GM21360 (cell line): ENCODE data around the gene ASXL1.
"Not testable (repeated sequence)": the region's sequence is repeated elsewhere in the genome, so short reads cannot be mapped to it uniquely, and the experiment has no call there.

Experiments
- ATAC-seq: cut with Tn5 transposase; IDR thresholded peaks from one replicate; pipeline ENCODE4 v1.9.1; 2021; ENCODE audit warnings: mild to moderate bottlenecking, moderate library complexity; ENCODE audit not compliant: unreplicated experiment

The ASXL1 gene

GRCh38 chr20:32359633-32360332 is 1.7 kb downstream of the ASXL1 start:
- no peak for ATAC-seq

GRCh38 chr20:32360333-32360634 is 2.2 kb downstream of the ASXL1 start:
- ATAC-seq, result no peak

GRCh38 chr20:32362901-32363364 is 4.8 kb downstream of the ASXL1 start:
- no peak for ATAC-seq

DNA sequence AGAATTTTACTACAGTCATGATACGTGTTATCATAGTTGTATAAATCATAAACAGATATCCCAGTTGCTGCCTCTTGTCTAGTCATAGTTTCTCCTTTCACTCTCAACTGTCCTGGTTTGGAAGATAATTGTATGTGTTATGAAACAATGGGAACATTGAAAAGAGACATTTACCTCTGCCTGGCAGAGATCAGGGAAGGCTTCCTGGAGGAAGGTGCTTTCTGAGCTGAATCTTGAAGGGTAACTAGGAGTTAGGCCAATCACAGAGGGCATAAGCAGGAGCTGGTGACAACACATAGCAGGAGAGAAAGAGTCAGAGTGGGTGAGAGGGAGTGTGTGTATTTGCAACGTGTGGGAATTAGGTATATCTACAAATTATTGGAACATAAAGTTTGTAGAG is 5.4 kb downstream of the ASXL1 start:
- ATAC-seq, result no peak

- no peak for ATAC-seq
Observed at GRCh38 chr20:32364554-32365208, 6.5 kb downstream of the ASXL1 start.

DNA sequence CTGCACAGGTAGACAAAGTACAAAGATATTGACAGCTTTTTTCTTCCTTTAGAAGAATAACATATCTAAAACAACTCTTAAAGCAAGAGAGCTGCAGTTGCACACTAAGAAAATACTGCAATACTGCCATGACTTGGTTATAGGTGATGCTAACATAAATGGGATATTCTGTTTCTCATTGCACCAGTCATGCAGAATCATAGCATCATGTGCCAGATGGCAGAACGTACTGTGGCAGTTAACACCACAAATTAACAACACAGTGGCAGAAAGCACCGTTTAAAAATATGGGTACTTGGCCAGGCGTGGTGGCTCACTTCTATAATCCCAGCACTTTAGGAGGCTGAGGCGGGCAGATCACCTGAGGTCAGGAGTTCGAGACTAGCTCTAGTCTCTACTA is 7.4 kb downstream of the ASXL1 start:
- ATAC-seq, result no peak

GRCh38 chr20:32366380-32366779 is 8.2 kb downstream of the ASXL1 start:
- peak; percentile 40 for ATAC-seq

DNA sequence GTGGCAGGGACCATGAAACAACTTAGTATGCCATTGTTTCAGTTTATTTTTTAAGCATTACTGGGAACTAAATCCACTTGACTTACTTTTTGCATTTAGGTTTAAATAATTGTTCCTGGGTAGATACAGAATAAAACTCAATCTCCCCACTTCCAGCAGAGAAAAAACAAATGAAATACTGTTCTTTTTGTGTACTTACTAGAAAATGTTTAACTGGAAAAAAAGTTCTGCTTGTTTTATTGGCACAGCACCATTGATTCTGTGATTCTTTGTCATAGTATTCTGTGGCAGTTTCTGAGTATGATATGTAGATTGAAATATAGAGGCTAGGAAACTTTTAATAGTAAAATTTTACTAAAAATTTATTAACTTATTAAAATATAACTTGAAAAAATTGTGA is 10.2 kb downstream of the ASXL1 start:
- no peak for ATAC-seq

- no peak for ATAC-seq
Observed at GRCh38 chr20:32368925-32369324, 10.8 kb downstream of the ASXL1 start.

GRCh38 chr20:32370897-32371296 is 12.8 kb downstream of the ASXL1 start:
- ATAC-seq, result no peak

- ATAC-seq, result no peak
Observed at GRCh38 chr20:32378461-32378860, 20.3 kb downstream of the ASXL1 start.

- not testable (repeated sequence) for ATAC-seq
Observed at GRCh38 chr20:32380037-32380436, 21.9 kb downstream of the ASXL1 start.

- ATAC-seq, result no peak
Observed at GRCh38 chr20:32380745-32381144, 22.6 kb downstream of the ASXL1 start.

DNA sequence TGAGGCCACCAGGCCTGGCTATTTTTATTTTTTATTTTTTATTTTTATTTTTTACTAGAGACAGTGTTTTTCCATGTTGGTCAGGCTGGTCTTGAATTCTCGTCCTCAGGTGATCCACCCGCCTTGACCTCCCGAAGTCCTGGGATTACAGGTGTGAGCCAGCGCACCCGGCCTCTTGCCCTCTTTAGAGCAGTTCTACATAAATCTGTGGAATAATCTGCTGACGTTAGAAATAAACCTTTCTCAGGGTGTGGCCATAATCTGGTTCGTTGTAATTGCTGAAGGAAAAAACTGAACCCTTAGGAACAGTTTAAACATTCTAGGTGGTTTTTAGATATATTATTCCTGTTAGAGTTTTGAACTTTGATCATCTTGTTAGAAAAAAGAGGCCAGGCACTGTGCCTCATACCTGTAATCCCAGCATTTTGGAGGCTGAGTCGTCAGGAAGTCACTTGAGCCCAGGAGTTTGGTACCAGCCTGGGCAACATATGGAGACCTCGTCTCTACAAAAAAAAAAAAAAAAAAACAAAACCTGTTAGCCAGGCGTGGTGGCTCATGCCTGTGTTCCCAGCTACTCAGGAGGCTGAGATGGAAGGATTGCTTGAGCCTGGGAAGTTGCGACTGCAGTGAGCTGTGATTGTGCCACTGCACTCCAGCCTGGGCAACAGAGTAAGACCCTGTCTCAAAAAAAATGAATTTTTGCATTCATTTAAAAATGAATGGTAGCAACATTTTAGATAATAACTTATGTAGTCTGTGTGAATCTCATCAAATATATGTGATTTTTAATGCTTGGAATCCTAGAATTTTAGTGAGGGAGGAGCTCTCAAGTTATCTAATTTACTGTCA is 24.2 kb downstream of the ASXL1 start:
- ATAC-seq, result no peak

- ATAC-seq, result not testable (repeated sequence)
Observed at GRCh38 chr20:32383441-32383840, 25.3 kb downstream of the ASXL1 start.

- ATAC-seq, result no peak
Observed at GRCh38 chr20:32385541-32385940, 27.4 kb downstream of the ASXL1 start.

DNA sequence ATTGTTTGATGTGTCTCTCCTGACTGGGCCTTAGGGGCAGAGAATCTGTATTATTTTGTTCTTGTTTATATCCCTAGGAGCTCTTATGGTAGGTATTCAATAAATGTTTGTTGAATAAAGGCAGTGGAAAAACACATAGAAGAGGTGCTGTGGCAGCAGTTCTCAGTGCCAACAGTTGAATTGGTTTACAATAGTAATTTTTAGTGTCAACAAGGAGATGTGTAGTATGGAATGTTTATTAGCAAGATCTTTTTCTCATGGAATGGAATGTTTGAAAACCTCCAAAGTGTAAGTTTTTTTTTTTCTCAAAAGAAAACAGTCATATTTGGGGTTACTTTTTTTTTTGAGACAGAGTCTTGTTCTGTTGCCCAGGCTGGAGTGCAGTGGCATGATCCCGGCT is 28.0 kb downstream of the ASXL1 start:
- no peak for ATAC-seq

GRCh38 chr20:32387252-32387651 is 29.1 kb downstream of the ASXL1 start:
- ATAC-seq, result no peak

DNA sequence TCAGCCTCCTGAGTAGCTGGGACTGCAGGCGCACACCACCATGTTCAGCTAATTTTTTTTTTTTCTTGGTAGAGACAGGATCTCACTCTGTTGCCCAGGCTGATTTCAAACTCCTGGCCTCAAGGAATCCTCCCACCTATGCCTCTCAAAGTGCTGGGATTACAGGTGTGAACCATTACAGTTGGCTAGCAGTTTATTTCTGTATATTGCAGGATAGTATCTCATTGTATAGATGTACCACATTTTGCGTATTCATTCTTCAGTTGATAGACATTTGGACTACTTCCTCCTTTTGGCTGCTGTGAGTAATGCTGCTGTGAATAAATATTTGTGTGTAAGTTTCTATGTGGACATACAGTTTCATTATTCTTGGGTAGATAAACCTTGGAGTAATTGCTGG is 32.9 kb downstream of the ASXL1 start:
- ATAC-seq, result no peak

- no peak for ATAC-seq
Observed at GRCh38 chr20:32395066-32395465, 36.9 kb downstream of the ASXL1 start.

GRCh38 chr20:32396646-32397160 is 38.6 kb downstream of the ASXL1 start:
- no peak for ATAC-seq
